HUES6 (cell line): ENCODE measurements around the gene SSTR3.

ENCODE experiments used
- H3K27ac ChIP-seq: 2 replicates; pipeline ENCODE4 v1.7.0; 2013; ENCODE audit warnings: low read depth, mild to moderate bottlenecking, low read length, inconsistent platforms
- H3K27me3 ChIP-seq: 2 replicates; pipeline ENCODE4 v1.6.1; 2013; ENCODE audit warnings: low read length; ENCODE audit not compliant: control insufficient read depth, insufficient read depth
- H3K36me3 ChIP-seq: 2 replicates; pipeline ENCODE4 v1.6.1; 2013; ENCODE audit warnings: low read length; ENCODE audit not compliant: control insufficient read depth, insufficient read depth
- H3K4me1 ChIP-seq: 2 replicates; pipeline ENCODE4 v1.6.1; 2013; ENCODE audit warnings: low read length; ENCODE audit not compliant: control insufficient read depth, insufficient read depth
- H3K4me3 ChIP-seq: 2 replicates; pipeline ENCODE4 v1.5.1; 2013; ENCODE audit warnings: low read depth, low read length
- H3K9ac ChIP-seq: one replicate; pipeline ENCODE4 v1.6.1; 2013; ENCODE audit warnings: mild to moderate bottlenecking, low read length
- H3K9me3 ChIP-seq: 2 replicates; pipeline ENCODE4 v1.6.1; 2013; ENCODE audit warnings: low read depth, low read length; ENCODE audit not compliant: control insufficient read depth, insufficient read depth

The SSTR3 gene

DNA sequence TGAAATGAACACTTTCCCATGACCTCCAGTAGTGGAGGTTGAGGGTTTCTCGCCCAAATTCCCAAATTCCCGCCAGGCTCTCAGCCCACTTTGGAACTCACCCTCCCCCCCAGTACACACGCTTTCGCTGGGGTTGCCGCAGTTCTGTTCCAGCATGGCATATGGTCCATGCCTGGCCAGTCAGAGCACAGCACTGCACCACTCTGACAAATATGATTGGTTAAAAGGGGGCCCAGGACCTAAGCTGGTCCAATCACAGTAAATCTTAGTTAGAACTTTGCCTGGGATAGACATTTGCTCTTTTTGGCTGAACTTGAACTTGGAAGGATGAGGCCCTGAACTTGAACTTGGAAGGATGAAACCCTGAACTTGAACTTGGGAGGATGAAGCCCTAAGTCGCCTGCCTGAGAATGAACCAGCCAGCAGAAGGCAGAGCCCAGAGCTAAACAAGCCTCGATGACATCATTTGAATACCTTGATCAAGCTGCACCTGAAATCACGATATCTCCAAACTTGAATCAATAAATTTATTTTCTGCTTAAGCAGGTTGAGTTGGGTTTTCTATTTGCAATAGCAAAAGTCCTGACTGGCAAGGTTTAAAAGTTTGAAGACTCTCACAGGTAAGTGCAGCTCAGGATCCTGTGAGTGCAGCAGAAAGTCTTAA, 12.6 kb upstream of the SSTR3 start:
- H3K4me1 ChIP-seq = peaks cover 3% of the 10 kb centered on the region; the same call in 1 of the 2 replicates
- no peak overlapping the region for H3K9ac ChIP-seq
- no peak overlapping the region for H3K27ac ChIP-seq
- H3K27me3 ChIP-seq = no peaks in the 10 kb centered on the region
- no peak overlapping the region for H3K4me3 ChIP-seq
- H3K9me3 ChIP-seq = 0 out of 2 replicates have a peak, but pooled peaks cover 4% of the 10 kb centered on the region
- no peaks in the 10 kb centered on the region for H3K36me3 ChIP-seq

DNA sequence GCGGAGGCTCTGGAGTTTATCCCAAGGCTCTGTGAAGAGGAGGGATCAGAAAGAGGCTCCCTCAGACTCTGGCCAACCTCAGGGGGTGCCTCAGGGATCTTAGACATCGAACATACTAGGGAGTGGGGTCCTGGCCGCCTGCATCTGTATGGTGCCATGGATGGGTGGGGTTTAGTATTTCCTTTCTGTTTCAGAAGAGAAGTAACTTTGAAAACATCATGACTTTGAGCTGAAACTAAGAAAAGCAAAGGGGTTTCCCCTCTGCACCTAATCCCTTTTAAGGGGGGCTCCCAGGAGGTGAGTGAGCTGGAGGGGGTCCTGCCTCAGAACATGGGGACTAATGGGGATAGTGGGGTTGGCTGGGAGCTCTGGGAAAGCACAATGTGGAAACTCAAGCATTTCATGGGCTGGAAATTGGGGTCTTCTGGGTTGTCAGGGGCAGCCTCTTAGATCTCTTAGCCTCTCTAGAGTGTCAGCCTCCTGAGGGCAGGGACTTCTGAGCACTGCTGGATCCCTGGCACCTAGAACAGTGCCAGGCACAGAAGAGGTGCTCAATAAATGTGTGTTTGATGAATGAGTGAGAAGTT, 11.8 kb upstream of the SSTR3 start:
- Histone ChIP-seq H3K9ac (no peak overlapping the region), H3K4me3 (no peak overlapping the region), H3K4me1 (0 out of 2 replicates have a peak, but pooled peaks cover 3% of the 10 kb centered on the region), H3K36me3 (no peaks in the 10 kb centered on the region), H3K27ac (no peak overlapping the region), H3K9me3 (0 out of 2 replicates have a peak, but pooled peaks cover 4% of the 10 kb centered on the region), H3K27me3 (no peaks in the 10 kb centered on the region)

- peaks cover 5% of the 10 kb centered on the region; the same call in 1 of the 2 replicates for H3K27me3 ChIP-seq
- H3K9ac ChIP-seq = no peak overlapping the region
- no peak overlapping the region for H3K4me3 ChIP-seq
- 0 out of 2 replicates have a peak, but pooled peaks cover 3% of the 10 kb centered on the region for H3K4me1 ChIP-seq
- H3K36me3 ChIP-seq = no peaks in the 10 kb centered on the region
- H3K9me3 ChIP-seq = 0 out of 2 replicates have a peak, but pooled peaks cover 4% of the 10 kb centered on the region
- no peak overlapping the region for H3K27ac ChIP-seq
Measured at GRCh38 chr22:37222440-37222971, 10.2 kb upstream of the SSTR3 start.

DNA sequence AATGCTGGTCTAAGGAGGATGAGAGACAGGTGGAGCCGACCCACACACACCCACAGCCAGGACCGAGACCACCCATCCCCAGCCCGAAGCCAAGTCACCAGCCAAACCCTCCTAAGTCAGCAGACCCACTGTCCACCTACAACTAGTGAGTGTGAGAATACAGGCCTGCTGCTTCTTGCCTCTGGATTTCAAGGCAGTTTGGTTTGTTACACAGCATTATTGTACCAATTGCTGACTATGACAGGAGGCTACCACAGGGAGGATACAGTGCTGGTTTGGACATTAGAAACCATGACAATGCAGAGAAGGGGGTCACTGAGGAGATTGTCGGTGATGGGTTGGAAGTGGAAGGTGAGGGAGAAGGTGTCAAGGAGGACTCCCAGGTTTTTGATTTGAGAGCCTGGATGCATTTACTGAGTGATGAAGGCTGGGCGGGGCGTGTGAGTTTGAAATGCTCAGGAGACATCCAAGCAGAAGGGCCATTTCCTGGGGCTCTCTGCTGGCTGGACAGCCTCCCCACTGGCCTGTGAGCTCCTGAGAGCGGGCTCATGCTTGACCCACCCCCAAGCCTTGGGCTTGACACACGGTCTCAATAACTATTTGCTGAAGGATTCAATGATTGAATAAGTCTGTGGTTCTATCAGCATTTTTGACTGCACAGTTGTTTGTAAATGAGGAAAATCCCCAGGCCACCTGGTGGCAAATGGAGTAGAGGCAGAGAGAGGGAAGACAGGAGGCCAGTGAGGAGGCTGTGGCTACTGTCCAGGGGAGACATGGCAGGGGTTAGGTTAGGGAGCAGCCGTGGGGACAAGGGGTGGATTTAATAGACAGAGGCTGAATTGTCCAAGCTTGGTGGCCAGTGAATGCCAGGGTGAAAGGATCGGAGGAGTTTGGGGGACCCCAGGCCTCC, 9.4 kb upstream of the SSTR3 start:
- H3K27ac ChIP-seq = no peak overlapping the region
- 0 out of 2 replicates have a peak, but pooled peaks cover 3% of the 10 kb centered on the region for H3K4me1 ChIP-seq
- H3K27me3 ChIP-seq = peaks cover 5% of the 10 kb centered on the region; the same call in 1 of the 2 replicates
- H3K9me3 ChIP-seq = 0 out of 2 replicates have a peak, but pooled peaks cover 4% of the 10 kb centered on the region
- no peak overlapping the region for H3K9ac ChIP-seq
- H3K4me3 ChIP-seq = no peak overlapping the region
- no peaks in the 10 kb centered on the region for H3K36me3 ChIP-seq

- Histone ChIP-seq H3K9me3 (0 out of 2 replicates have a peak, but pooled peaks cover 4% of the 10 kb centered on the region), H3K36me3 (no peaks in the 10 kb centered on the region), H3K9ac (no peak overlapping the region), H3K4me1 (0 out of 2 replicates have a peak, but pooled peaks cover 3% of the 10 kb centered on the region), H3K27me3 (peaks cover 5% of the 10 kb centered on the region; the same call in 1 of the 2 replicates), H3K4me3 (no peak overlapping the region), H3K27ac (no peak overlapping the region)
Measured at GRCh38 chr22:37220543-37220981, 8.3 kb upstream of the SSTR3 start.

DNA sequence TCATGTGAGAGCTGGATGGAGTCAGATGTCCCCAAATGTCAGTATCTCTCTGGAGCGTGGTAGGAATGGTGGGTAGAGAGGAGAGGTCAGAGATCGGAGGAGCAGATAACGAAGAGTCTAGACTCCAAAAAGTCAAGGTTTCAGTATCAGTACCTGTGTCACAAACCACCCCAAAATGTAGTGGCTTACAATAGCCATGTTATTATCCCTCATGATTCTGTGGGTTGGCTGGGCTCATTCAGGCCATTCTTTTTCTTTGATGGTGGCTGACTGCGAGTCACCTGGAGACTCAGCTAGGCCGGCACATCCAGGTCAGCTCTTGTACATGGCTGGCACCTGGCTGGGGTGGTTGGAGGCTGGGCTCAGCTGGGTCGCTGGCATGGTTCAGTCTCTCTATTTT, 7.3 kb upstream of the SSTR3 start:
- 0 out of 2 replicates have a peak, but pooled peaks cover 3% of the 10 kb centered on the region for H3K4me1 ChIP-seq
- H3K36me3 ChIP-seq = no peaks in the 10 kb centered on the region
- H3K4me3 ChIP-seq = no peak overlapping the region
- no peak overlapping the region for H3K27ac ChIP-seq
- H3K27me3 ChIP-seq = peaks cover 5% of the 10 kb centered on the region; the same call in 1 of the 2 replicates
- H3K9me3 ChIP-seq = 0 out of 2 replicates have a peak, but pooled peaks cover 4% of the 10 kb centered on the region
- no peak overlapping the region for H3K9ac ChIP-seq

GRCh38 chr22:37218771-37219411, 6.6 kb upstream of the SSTR3 start:
- H3K27me3 ChIP-seq = peaks cover 5% of the 10 kb centered on the region; the same call in 1 of the 2 replicates
- H3K4me3 ChIP-seq = no peak overlapping the region
- no peak overlapping the region for H3K27ac ChIP-seq
- 0 out of 2 replicates have a peak, but pooled peaks cover 3% of the 10 kb centered on the region for H3K4me1 ChIP-seq
- 0 out of 2 replicates have a peak, but pooled peaks cover 4% of the 10 kb centered on the region for H3K9me3 ChIP-seq
- no peak overlapping the region for H3K9ac ChIP-seq
- H3K36me3 ChIP-seq = no peaks in the 10 kb centered on the region

- H3K4me1 ChIP-seq = 0 out of 2 replicates have a peak, but pooled peaks cover 3% of the 10 kb centered on the region
- no peak overlapping the region for H3K9ac ChIP-seq
- no peak overlapping the region for H3K27ac ChIP-seq
- H3K27me3 ChIP-seq = peaks cover 5% of the 10 kb centered on the region; the same call in 1 of the 2 replicates
- H3K4me3 ChIP-seq = no peak overlapping the region
- no peaks in the 10 kb centered on the region for H3K36me3 ChIP-seq
- 0 out of 2 replicates have a peak, but pooled peaks cover 4% of the 10 kb centered on the region for H3K9me3 ChIP-seq
Measured at GRCh38 chr22:37218399-37218770, 6.1 kb upstream of the SSTR3 start.

- Histone ChIP-seq H3K36me3 (no peaks in the 10 kb centered on the region), H3K9me3 (no peaks in the 10 kb centered on the region), H3K27ac (no peak overlapping the region), H3K4me1 (peaks cover 10% of the 10 kb centered on the region), H3K27me3 (peaks cover 5% of the 10 kb centered on the region; the same call in 1 of the 2 replicates), H3K4me3 (no peak overlapping the region), H3K9ac (no peak overlapping the region)
Measured at GRCh38 chr22:37215890-37216289, 3.6 kb upstream of the SSTR3 start.

- peaks cover 5% of the 10 kb centered on the region; the same call in 1 of the 2 replicates for H3K27me3 ChIP-seq
- no peaks in the 10 kb centered on the region for H3K9me3 ChIP-seq
- peaks cover 8% of the 10 kb centered on the region for H3K4me1 ChIP-seq
- H3K27ac ChIP-seq = no peak overlapping the region
- H3K4me3 ChIP-seq = no peak overlapping the region
- H3K36me3 ChIP-seq = no peaks in the 10 kb centered on the region
- H3K9ac ChIP-seq = no peak overlapping the region
Measured at GRCh38 chr22:37214731-37215030, 2.4 kb upstream of the SSTR3 start.
